ENCODE measurements around the gene CSF3R.
"Not testable (repeated sequence)": the region's sequence is repeated elsewhere in the genome, so short reads cannot be mapped to it uniquely, and the experiment has no call there.

Gene CSF3R

DNA sequence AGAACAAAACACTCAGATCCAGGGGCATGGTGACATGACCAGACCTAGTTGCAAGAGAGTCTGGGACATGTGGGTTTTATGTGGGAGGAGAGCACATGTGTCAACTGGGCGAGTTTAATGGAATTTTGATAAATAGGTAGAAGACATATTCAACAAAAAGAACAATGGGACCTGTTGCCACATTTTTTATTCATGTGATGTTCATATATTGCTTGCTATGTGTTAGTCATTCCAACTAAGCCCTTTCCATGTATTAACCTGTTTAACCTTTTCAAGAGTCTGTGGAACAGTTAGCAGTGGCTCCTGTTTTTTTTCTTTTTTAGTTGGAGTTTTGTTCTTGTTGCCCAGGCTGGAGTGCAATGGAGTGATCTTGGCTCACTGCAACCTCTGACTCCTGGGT is 30.1 kb upstream of the CSF3R start:
- no peak for DNase-seq

DNA sequence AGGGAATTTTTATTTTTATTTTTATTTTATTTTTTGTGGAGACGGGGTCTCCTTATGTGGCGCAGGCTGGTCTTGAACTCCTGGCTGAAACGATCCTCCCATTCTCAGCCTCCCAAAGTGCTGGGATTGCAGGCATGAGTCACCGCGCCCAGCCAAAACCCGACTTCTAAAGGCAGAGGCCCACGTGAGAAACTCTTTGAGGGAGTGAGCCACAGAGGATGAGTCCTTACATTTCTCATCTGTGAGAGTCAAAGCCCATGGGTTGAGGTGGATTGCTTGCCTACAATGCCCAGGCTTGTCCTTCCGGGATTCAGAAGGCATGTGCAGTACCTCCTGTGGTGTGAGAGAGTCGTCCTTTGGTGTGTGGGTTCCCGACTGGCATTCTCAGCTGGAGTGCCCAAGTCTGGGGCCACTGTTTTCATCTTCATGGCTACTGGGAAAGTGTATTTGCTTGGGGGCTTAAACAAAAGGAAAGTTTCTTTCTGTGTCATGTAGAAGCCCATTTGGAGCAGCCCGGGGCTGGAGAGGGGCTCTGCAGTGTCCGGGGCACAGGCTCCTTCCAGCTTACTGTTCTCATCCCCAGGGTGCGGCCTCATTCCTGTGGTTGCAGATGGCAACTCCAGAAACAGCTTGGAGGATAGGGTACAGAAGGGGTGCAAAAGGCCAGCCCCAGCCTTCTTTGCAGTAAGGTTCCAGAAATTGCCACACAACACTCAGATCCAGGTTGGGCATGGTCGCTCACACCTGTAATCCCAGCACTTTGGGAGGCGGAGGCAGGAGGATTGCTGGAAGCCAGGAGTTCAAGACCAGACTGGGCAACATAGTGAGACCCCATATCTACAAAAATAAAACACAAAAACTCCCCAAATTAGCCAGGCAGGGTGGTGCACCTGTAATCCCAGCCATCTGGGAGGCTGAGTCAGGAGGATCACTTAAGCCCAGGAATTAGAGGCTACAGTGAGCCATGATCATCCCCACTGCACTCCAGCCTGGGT is 29.4 kb upstream of the CSF3R start:
- DNase-seq: peak; percentile 52

- DNase-seq: not testable (repeated sequence)
These were observed 28.5 kb upstream of the CSF3R start for GRCh38 chr1:36511220-36511619.

- peak; percentile 36 for DNase-seq
These were observed 27.7 kb upstream of the CSF3R start for GRCh38 chr1:36510418-36510817.

GRCh38 chr1:36508257-36508656 is 25.5 kb upstream of the CSF3R start:
- no peak for DNase-seq

- no peak for DNase-seq
These were observed 23.7 kb upstream of the CSF3R start for GRCh38 chr1:36506276-36506920.

DNA sequence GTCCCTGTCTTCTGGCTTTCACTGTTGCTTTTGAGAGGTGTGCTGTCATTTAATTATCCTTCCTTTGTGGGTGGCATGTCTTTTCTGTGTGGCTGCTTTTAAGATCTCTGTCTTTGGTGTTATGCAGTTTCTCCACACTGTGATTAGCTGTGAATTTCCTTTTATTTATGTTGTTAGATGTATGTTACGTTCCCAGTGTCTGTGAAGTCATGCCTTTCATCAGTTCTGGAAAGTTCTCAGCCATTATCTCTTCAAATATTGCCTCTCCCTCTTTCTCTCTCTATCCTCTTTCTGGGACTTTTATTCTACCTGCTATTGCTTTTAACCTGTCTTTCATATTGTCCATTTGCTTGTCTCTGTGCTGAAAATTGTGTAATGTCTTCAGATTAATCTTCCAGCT is 21.0 kb upstream of the CSF3R start:
- no peak for DNase-seq

GRCh38 chr1:36503159-36503558 is 20.4 kb upstream of the CSF3R start:
- no peak for DNase-seq

DNA sequence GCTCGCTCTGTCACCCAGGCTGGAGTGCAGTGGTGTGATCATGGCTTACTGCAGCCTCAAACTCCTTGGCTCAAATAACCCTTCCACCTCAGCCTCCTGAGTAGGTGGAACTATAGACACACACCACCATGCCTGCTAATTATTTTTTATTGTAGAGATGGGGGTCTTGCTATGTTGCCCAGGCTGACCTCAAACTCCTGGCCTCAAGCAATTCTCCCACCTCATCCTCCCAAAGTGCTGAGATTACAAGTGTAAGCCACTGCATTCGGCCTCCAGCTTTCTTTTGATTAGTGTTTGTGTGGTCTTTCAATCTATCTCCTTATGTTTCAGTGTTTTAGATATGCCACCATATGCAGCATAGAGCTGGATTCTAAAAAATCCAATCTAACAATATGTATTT is 19.9 kb upstream of the CSF3R start:
- peak; percentile 3 for DNase-seq

DNA sequence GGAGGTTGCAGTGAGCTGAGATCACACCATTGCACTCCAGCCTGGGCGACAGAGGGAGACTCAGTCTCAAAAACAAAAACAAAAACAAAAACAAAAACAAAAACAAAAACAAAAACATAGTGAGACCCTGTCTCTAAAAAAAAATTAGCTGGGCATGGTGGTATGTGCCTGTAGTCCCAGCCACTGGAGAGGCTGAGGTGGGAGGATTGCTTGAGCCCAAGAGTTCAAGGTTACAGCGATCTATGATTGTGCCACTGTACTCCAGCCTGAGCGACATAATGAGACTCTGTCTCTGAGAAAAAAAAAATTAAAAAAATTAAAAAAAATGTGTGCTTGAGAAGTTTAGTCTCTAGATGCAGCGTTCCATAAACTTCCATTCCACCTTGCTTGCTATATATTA is 19.2 kb upstream of the CSF3R start:
- DNase-seq: not testable (repeated sequence)

- no peak for DNase-seq
These were observed 14.5 kb upstream of the CSF3R start for GRCh38 chr1:36497207-36497606.

DNA sequence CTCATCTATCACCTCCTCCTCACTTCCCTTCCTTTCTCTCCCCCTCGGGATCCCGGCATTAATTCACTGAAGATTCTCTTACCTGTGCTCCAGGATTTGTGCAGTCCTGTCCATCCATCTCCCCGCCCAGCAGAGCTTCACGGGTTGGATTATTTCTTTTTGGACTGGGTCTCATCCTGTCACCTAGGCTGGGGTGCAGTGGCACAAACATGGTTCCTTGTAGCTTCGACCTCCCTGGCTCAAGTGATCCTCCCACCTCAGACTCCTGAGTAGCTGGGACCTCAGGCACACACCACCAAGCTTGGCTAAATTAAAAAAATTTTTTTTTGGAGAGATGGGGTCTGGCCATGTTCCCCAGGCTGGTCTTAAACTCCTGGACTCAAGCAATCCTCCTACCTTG is 12.3 kb upstream of the CSF3R start:
- DNase-seq: peak; percentile 13

- peak; percentile 22 for DNase-seq
These were observed 10.8 kb upstream of the CSF3R start for GRCh38 chr1:36493524-36493923.

- DNase-seq: peak; percentile 36
These were observed 9.8 kb upstream of the CSF3R start for GRCh38 chr1:36492491-36492890.

GRCh38 chr1:36489258-36490051 is 6.7 kb upstream of the CSF3R start:
- DNase-seq: not testable (repeated sequence)

DNA sequence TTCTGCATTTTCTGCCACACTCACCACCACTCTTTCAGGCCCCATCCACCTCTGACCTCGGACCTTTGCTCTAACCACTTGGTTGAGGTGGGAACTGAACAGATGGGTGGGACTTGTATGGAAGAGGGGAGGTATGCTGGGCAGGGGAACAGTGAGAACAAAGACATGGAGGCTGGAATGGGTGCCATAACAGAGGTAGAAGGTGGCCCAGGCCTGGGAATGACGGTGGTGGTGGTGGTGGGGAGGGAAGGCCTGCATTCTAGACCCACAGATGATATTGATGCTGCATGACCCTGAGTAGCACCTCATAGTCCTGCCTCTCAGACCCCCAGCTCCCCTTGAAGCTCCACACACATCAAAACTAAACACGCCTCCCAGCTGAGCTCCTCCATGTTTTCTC is 5.2 kb upstream of the CSF3R start:
- peak; percentile 5 for DNase-seq

GRCh38 chr1:36487336-36487725 is 4.6 kb upstream of the CSF3R start:
- DNase-seq: not testable (repeated sequence)

- no peak for DNase-seq
These were observed 4.0 kb upstream of the CSF3R start for GRCh38 chr1:36486439-36487335.

GRCh38 chr1:36486093-36486438 is 3.4 kb upstream of the CSF3R start:
- no peak for DNase-seq

DNA sequence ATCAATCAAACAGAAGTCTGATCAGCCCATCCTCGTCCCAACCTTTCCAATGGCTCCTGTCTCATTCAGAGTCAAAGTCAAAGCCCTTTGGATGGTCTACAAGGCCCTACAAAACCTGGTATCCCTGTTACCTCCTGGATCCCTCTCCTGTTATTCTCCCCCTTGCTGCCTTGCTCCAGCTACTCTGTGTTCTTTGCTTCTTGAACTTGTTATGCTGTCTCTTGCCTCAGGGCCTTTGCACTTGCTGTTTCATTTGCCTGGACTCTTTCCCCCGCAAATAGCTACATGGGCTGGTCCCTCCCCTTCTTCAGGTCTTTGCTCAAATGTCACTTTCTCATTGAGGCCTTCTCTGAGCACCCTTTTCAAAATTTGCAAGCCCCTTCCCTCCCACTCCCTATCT is 1.4 kb upstream of the CSF3R start:
- peak; percentile 3 for DNase-seq

- DNase-seq: peak; percentile 44
These were observed 666 bp downstream of the CSF3R start for GRCh38 chr1:36481771-36482723.
